Cortex of kidney (tissue), 1 donor: ENCODE results near the gene NAPSA.
"Not testable (repeated sequence)": the region's sequence is repeated elsewhere in the genome, so short reads cannot be mapped to it uniquely, and the experiment has no call there.

ENCODE experiments used
- DNase-seq: peaks from one replicate; lab custom pipeline; 2025; lab: John Stamatoyannopoulos, UW

NAPSA gene

GRCh38 chr19:50361290-50362029 is 4.0 kb downstream of the NAPSA start:
- no peak for DNase-seq

- no peak for DNase-seq
These were observed 6.1 kb downstream of the NAPSA start for GRCh38 chr19:50359328-50359818.

GRCh38 chr19:50358483-50359327 is 6.7 kb downstream of the NAPSA start:
- DNase-seq, result no peak

GRCh38 chr19:50357178-50358100 is 8.0 kb downstream of the NAPSA start:
- DNase-seq, result no peak

- no peak for DNase-seq
These were observed 8.7 kb downstream of the NAPSA start for GRCh38 chr19:50356691-50357177.

GRCh38 chr19:50353487-50353880 is 12.0 kb downstream of the NAPSA start:
- not testable (repeated sequence) for DNase-seq

- no peak for DNase-seq
These were observed 13.2 kb downstream of the NAPSA start for GRCh38 chr19:50352242-50352641.

GRCh38 chr19:50349277-50350057 is 16.0 kb downstream of the NAPSA start:
- no peak for DNase-seq

GRCh38 chr19:50347089-50347581 is 18.3 kb downstream of the NAPSA start:
- not testable (repeated sequence) for DNase-seq

GRCh38 chr19:50344661-50345318 is 20.6 kb downstream of the NAPSA start:
- no peak for DNase-seq

GRCh38 chr19:50341091-50341564 is 24.3 kb downstream of the NAPSA start:
- DNase-seq, result no peak

- DNase-seq, result no peak
These were observed 25.1 kb downstream of the NAPSA start for GRCh38 chr19:50340331-50340730.

GRCh38 chr19:50337031-50337430 is 28.4 kb downstream of the NAPSA start:
- not testable (repeated sequence) for DNase-seq

- no peak for DNase-seq
These were observed 30.6 kb downstream of the NAPSA start for GRCh38 chr19:50334741-50335421.

- DNase-seq, result no peak
These were observed 31.5 kb downstream of the NAPSA start for GRCh38 chr19:50333737-50334617.

- DNase-seq, result no peak
These were observed 32.2 kb downstream of the NAPSA start for GRCh38 chr19:50333235-50333736.

GRCh38 chr19:50332244-50333038 is 33.0 kb downstream of the NAPSA start:
- no peak for DNase-seq

- no peak for DNase-seq
These were observed 33.5 kb downstream of the NAPSA start for GRCh38 chr19:50331994-50332243.
